Naive thymus-derived CD8-positive, alpha-beta T cell (primary cell): Measurements from ENCODE around the gene CFAP74. TPM values are rescaled to one million over a fixed set of nuclear protein-coding genes. Genes with fewer than 3 reads are reported as not detected.

Experiments
- ATAC-seq, 2 donors: fragments of 150-1000 bp; cut with Tn5 transposase in 1 of 2; sonication (Bioruptor Pico), chemical (Tn5 transposase) in 1 of 2; 1 replicate in 1 of 2; 2 replicates in 1 of 2; pipeline ENCODE4 v1.10.0; 2021; ENCODE audit warnings: mild to moderate bottlenecking in 2 of 2, moderate library complexity in 2 of 2
- POLR2A ChIA-PET: fragments of 350-600 bp; sonication (Branson Sonifier 250); formaldehyde crosslinking; loops from one replicate; lab custom pipeline; 2021; ENCODE audit warnings: antibody characterized with exemption; lab: Charles Lee
- DNase-seq, 10 donors: peaks; one replicate each; pipeline versions ENCODE4 v3.0.0 to v3.0.0-alpha.2; 2020 to 2022
- H3K27ac Mint-ChIP-seq, 10 donors: one replicate each; pipeline ENCODE4 v1.8.0; 2020 to 2022; ENCODE audit warnings: mild to moderate bottlenecking in 10 of 10, mixed read lengths in 10 of 10, moderate library complexity in 4 of 10, inconsistent platforms in 1 of 10
- H3K27me3 Mint-ChIP-seq, 5 donors: one replicate each; pipeline ENCODE4 v1.8.0; 2021 to 2022; ENCODE audit warnings: mixed read lengths in 5 of 5
- H3K36me3 Mint-ChIP-seq, 3 donors: one replicate each; pipeline ENCODE4 v1.8.0; 2020 to 2022; ENCODE audit warnings: mixed read lengths in 3 of 3, mild to moderate bottlenecking in 2 of 3, inconsistent platforms in 1 of 3
- H3K4me1 Mint-ChIP-seq, 4 donors: one replicate each; pipeline ENCODE4 v1.8.0; 2021 to 2022; ENCODE audit warnings: mixed read lengths in 4 of 4
- H3K4me3 Mint-ChIP-seq, 10 donors: one replicate each; pipeline ENCODE4 v1.8.0; 2020 to 2022; ENCODE audit warnings: mild to moderate bottlenecking in 10 of 10, mixed read lengths in 10 of 10, moderate library complexity in 6 of 10, inconsistent platforms in 1 of 10
- H3K9me3 Mint-ChIP-seq, 9 donors: one replicate each; pipeline ENCODE4 v1.8.0; 2020 to 2022; ENCODE audit warnings: mixed read lengths in 9 of 9, mild to moderate bottlenecking in 3 of 9, inconsistent platforms in 1 of 9, moderate library complexity in 1 of 9
- polyA plus RNA-seq, 3 donors: library from polyadenylated mRNA; unstranded; fragments of 300-500 nt; fragmentation: Illumina TruSeq; gene quantifications; one replicate each; pipeline ENCODE4 v1.2.3, GENCODE V29; 2021
- total RNA-seq, 8 experiments: library from RNA in 2 of 8; stranded (reverse) in 2 of 8; gene quantifications; one replicate each; pipeline ENCODE4 v1.2.3 and lab custom pipeline; 2021 to 2026

The CFAP74 gene
- total and polyA plus RNA-seq, 5 experiments from 2014 or later: not detected

DNA sequence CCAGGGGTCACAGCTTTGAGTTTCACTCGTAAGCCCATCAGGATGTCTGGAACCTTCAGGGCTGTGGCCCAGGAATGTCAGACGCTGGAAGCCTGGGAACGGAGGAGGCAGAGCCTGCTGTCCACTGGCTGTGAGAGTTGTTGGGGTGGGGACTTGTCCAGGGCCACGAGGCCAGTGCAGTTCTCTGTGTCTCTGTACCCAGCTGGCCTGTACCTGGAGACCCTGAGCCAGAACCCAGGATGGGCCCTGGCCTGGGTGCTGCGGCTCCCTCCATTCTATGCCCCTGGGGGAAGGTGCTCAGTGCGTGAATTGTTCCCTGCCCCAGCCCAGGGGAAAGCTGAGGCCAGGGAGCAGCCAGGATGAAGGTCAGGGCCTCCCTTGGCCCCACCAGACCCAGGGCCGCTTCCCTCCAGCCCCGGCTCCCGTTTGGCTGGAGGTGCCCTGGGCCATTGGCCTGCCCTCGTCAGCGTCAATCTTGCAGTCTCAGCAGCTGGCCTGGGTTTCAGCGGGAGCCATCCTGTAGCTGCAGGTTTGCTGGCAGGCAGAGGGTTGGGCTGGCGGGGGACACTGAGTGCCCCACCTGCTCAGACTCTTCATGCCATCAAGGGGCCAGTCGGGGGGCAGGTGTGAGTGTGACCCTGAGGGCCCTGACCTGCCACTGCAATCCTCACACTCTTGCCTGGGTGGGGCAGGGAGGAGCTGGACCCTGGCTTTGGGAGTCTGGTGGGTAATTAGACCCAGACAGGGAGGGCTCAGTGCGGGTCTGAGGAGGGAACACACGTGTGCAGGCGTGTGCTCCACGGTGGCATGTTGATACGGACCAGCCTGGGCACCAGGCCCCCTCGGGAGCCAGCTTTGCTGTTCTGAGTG, 89.2 kb downstream of the CFAP74 start:
- H3K27me3 Mint-ChIP-seq: no peaks in the 10 kb centered on the region
- no peaks in the 10 kb centered on the region for H3K9me3 Mint-ChIP-seq
- no peaks in the 10 kb centered on the region for H3K36me3 Mint-ChIP-seq
- POLR2A ChIA-PET: interaction anchor here (0.7 kb wide), 1 partner anchor 9 kb away, joined by 3 read pairs; no protein-coding TSS in a partner anchor
- H3K4me1 Mint-ChIP-seq: peaks cover 8 to 16% (median 15%) of the 10 kb centered on the region in 4 donors
- no peak overlapping the region for H3K27ac Mint-ChIP-seq
- H3K4me3 Mint-ChIP-seq: peak overlapping the region in 1 of 10 donors; percentile 10
- ATAC-seq (no peak), DNase-seq (no peak)

DNA sequence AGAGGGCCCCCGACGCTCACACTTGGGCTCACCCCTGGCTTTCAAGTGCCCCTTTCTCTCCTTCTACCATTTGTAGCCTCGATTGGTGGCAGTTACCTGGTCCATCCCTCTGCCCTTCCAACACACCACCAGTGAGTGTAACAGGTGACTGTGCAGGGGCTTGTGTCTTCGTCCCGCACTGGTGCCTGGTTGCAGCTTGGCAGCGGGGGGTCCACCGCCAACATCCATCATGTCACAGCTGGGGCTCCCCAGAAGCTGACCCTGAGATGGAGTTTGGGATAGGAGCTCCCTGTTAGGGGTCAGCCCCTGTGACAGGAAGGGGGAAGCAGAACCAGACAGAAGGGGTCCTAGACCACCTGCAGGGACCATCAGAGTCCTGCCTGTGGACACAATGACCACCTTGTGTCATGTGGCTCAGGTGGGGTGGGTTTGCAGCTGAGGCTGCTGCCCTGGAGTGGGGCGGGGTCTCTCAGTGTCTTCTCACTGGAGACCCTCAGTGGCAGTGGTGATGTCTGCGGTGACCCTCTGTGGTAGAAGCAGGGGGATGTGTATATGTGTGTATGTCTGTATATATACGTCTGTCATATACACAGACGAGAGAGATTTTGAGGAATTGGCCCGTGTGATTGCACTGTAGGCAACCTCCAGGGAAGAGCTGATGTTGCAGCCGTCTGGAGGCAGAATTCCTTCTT, 92.1 kb downstream of the CFAP74 start:
- no peaks in the 10 kb centered on the region for H3K36me3 Mint-ChIP-seq
- ATAC-seq: no peak
- H3K4me3 Mint-ChIP-seq: peak overlapping the region in 6 of 10 donors; percentile 28 to 63 (median 40)
- H3K27ac Mint-ChIP-seq: peak overlapping the region in 3 of 10 donors; percentile 46 to 76 (median 74)
- H3K4me1 Mint-ChIP-seq: peaks cover 11 to 17% (median 13%) of the 10 kb centered on the region in 4 donors
- no peaks in the 10 kb centered on the region for H3K27me3 Mint-ChIP-seq
- no peak for DNase-seq
- POLR2A ChIA-PET: interaction anchor here (1.3 kb wide), 1 partner anchor 37 kb away, joined by 3 read pairs; no protein-coding TSS in a partner anchor
- H3K9me3 Mint-ChIP-seq: no peaks in the 10 kb centered on the region

GRCh38 chr1:1910651-1911331, 92.8 kb downstream of the CFAP74 start:
- peaks cover 16 to 23% (median 20%) of the 10 kb centered on the region in 4 donors for H3K4me1 Mint-ChIP-seq
- no peaks in the 10 kb centered on the region for H3K36me3 Mint-ChIP-seq
- no peaks in the 10 kb centered on the region for H3K27me3 Mint-ChIP-seq
- ATAC-seq (no peak), DNase-seq (no peak)
- POLR2A ChIA-PET: interaction anchor here (1.3 to 2.5 kb wide), 3 partner anchors 7 to 37 kb away, joined by 3 to 13 read pairs (median 5); partner anchors contain the start of genes GNB1 and TMEM52
- H3K9me3 Mint-ChIP-seq: no peaks in the 10 kb centered on the region
- H3K27ac Mint-ChIP-seq: peak overlapping the region in 5 of 10 donors; percentile 63 to 93 (median 89)
- peak overlapping the region in 6 of 10 donors; percentile 82 to 88 (median 86) for H3K4me3 Mint-ChIP-seq

- Mint-ChIP-seq H3K4me3 (peak overlapping the region; percentile 82 to 88 (median 86)), H3K27me3 (no peaks in the 10 kb centered on the region), H3K9me3 (no peaks in the 10 kb centered on the region), H3K36me3 (no peaks in the 10 kb centered on the region), H3K27ac (peak overlapping the region; percentile 47 to 94 (median 88)), H3K4me1 (peaks cover 16 to 23% (median 20%) of the 10 kb centered on the region in 4 donors)
- POLR2A ChIA-PET: interaction anchor here (1.2 to 3.1 kb wide), 7 partner anchors 8 to 279 kb away, joined by 3 to 19 read pairs (median 5); partner anchors contain the start of genes GNB1 and TMEM52
- DNase-seq: no peak
- ATAC-seq: no peak
These were observed 93.5 kb downstream of the CFAP74 start for GRCh38 chr1:1910033-1910465.

- Mint-ChIP-seq H3K36me3 (no peaks in the 10 kb centered on the region), H3K4me1 (peaks cover 16 to 21% (median 18%) of the 10 kb centered on the region in 4 donors), H3K27me3 (no peaks in the 10 kb centered on the region), H3K27ac (peak overlapping the region in 4 of 10 donors; percentile 29 to 86 (median 63)), H3K9me3 (no peaks in the 10 kb centered on the region), H3K4me3 (peak overlapping the region; percentile 49 to 82 (median 64))
- POLR2A ChIA-PET: interaction anchor here (0.7 to 3.1 kb wide), 15 partner anchors 10 to 162 kb away, joined by 3 to 25 read pairs (median 4); partner anchors contain the start of gene TMEM52
- peak in 1 of 2 donors; percentile 9 for ATAC-seq
- no peak for DNase-seq
These were observed 95.1 kb downstream of the CFAP74 start for GRCh38 chr1:1908506-1908791.

GRCh38 chr1:1907098-1907736, 96.4 kb downstream of the CFAP74 start:
- Mint-ChIP-seq H3K27me3 (peaks cover 0 to 3% (median 0%) of the 10 kb centered on the region in 5 donors), H3K4me3 (peak overlapping the region in 4 of 10 donors; percentile 18 to 32 (median 30)), H3K27ac (peak overlapping the region in 1 of 10 donors; percentile 46), H3K36me3 (no peaks in the 10 kb centered on the region), H3K4me1 (peaks cover 16 to 21% (median 18%) of the 10 kb centered on the region in 4 donors), H3K9me3 (no peaks in the 10 kb centered on the region)
- no peak for DNase-seq
- POLR2A ChIA-PET: interaction anchor here (0.7 to 3.1 kb wide), 4 partner anchors 9 to 25 kb away, joined by 3 to 19 read pairs (median 12); no protein-coding TSS in a partner anchor
- no peak for ATAC-seq

DNA sequence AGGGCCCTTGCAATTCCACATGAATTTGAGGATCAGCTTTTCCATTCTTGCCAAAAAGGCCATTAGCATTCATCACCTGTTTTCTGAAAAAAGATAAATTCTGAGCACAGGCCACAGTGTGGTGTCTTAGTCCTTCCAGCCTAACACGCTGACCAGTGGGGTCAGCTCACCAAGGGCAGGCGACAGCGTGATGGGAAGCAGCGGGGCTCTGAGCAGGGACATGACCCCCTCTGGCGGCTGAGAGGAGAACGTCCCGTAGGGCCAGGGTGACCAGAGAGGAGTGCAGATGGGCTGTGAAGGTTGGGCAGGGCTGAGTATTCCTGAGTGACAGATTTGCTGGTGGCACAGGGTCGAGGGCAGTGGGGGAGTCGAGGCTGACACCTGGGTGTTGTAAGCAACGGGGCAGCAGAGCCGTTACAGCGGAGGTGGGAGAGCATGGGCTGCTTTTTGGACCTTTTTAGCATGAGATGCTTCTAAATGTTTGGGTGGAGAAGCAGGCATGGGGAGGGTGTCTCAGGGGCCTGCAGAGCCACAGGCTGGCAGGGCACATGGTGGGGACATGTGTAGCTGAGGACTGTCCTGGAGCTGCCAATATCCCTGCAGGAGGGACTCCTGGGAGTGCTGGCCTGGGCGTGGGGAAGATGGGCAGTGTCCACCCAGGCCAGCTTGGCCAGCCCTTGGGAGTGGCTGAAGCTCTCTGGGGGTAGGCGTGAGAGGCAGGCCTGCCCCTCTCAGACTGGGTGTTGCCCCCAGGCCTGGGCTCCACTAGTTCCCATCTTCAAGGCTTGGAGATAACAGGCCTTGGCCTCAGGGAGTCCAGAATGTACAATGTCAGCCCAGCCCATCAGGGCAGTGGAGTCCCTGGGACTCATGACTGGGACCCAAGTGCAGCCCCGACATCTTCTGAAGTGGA, 97.1 kb downstream of the CFAP74 start:
- H3K9me3 Mint-ChIP-seq: no peaks in the 10 kb centered on the region
- POLR2A ChIA-PET: interaction anchor here (0.6 to 2.2 kb wide), 9 partner anchors 11 to 358 kb away, joined by 3 to 18 read pairs (median 3); partner anchors contain the start of gene GNB1
- DNase-seq (peak; percentile 39 to 80 (median 60)), ATAC-seq (peak; percentile 18 to 27)
- peaks cover 0 to 3% (median 0%) of the 10 kb centered on the region in 5 donors for H3K27me3 Mint-ChIP-seq
- peak overlapping the region; percentile 13 to 89 (median 54) for H3K27ac Mint-ChIP-seq
- H3K4me3 Mint-ChIP-seq: peak overlapping the region; percentile 43 to 77 (median 58)
- H3K4me1 Mint-ChIP-seq: peaks cover 16 to 21% (median 18%) of the 10 kb centered on the region in 4 donors
- no peaks in the 10 kb centered on the region for H3K36me3 Mint-ChIP-seq

GRCh38 chr1:1903224-1903623, 100.4 kb downstream of the CFAP74 start:
- Mint-ChIP-seq H3K36me3 (no peaks in the 10 kb centered on the region), H3K9me3 (no peaks in the 10 kb centered on the region), H3K27me3 (peaks cover 0 to 3% (median 0%) of the 10 kb centered on the region in 5 donors), H3K27ac (peak overlapping the region in 1 of 10 donors; percentile 27), H3K4me1 (peaks cover 12 to 21% (median 18%) of the 10 kb centered on the region in 4 donors), H3K4me3 (no peak overlapping the region)
- no peak for ATAC-seq
- no peak for DNase-seq
- POLR2A ChIA-PET: interaction anchor here (0.7 kb wide), 2 partner anchors 38 to 884 kb away, joined by 7 read pairs; no protein-coding TSS in a partner anchor

DNA sequence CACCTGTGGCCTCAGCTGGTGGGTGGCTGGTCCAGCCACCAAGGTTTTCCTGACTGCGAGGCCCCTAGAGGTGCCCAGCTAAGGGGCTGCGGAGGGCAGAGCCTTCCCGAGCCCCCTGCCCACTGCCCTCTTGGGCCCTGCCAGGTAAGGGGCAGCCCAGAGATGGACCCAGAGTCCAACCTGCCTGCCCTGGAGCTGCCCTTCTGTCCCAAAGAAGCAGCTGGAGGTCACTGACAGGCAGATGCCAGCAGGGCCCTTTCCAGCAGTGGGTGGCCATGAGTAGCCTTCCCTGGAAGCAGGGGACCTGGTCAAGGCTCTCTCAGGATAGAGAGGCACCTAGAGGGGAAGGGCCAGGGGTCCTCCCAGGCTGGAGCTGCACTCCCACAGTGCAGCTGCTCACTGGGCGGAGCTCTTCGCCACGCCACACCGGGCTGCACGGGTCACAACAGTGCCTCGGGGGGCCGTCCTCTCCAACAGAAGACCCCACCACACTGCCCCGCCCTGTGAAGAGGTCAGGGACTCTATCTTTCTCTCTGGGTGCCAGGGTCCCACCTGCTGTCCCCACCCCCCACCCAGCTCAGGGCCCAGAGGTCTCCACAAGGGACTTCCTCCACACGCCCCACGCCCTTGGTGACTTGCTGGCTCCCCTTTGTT, 101.8 kb downstream of the CFAP74 start:
- H3K36me3 Mint-ChIP-seq: no peaks in the 10 kb centered on the region
- H3K9me3 Mint-ChIP-seq: no peaks in the 10 kb centered on the region
- no peak overlapping the region for H3K4me3 Mint-ChIP-seq
- ATAC-seq (no peak), DNase-seq (no peak)
- POLR2A ChIA-PET: interaction anchor here (2.2 kb wide), 1 partner anchor 10 kb away, joined by 11 read pairs; the partner anchor contains the start of gene GNB1
- H3K27me3 Mint-ChIP-seq: peaks cover 0 to 3% (median 0%) of the 10 kb centered on the region in 5 donors
- no peak overlapping the region for H3K27ac Mint-ChIP-seq
- H3K4me1 Mint-ChIP-seq: peaks cover 9 to 23% (median 17%) of the 10 kb centered on the region in 4 donors
